WI38 (cell line): ENCODE measurements around the gene APOO.

Experiments
- H3K4me3 ChIP-seq: 2 replicates; pipeline ENCODE4 v1.5.1; 2011; ENCODE audit warnings: low read depth, mild to moderate bottlenecking, control low read depth, low read length
- TF ChIP-seq, protein P1 (sequence below): IDR thresholded peaks from 2 replicates; pipeline ENCODE4 v1.5.1; 2012; ENCODE audit warnings: low read depth, mild to moderate bottlenecking, control low read depth, low read length

APOO gene

DNA sequence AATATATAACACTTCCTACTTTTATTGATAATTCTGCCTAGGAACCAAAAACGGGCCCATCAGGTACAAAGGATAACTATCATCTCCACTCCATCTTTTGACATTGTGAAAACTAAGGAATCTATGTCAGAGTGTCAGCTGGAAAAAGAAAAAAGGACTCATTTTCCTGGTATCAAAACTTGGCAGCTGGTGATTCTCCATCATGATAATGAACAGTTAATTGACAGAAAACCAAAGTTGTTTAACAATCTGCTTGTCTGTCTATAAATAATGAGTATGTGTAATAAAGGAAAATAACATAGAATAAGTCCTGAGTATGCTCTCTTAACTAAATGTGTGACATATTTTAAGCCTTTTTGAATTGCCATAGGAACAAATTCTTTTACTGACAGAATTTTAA lies 31.5 kb upstream of the APOO start:
- TF ChIP-seq, protein P1, sequence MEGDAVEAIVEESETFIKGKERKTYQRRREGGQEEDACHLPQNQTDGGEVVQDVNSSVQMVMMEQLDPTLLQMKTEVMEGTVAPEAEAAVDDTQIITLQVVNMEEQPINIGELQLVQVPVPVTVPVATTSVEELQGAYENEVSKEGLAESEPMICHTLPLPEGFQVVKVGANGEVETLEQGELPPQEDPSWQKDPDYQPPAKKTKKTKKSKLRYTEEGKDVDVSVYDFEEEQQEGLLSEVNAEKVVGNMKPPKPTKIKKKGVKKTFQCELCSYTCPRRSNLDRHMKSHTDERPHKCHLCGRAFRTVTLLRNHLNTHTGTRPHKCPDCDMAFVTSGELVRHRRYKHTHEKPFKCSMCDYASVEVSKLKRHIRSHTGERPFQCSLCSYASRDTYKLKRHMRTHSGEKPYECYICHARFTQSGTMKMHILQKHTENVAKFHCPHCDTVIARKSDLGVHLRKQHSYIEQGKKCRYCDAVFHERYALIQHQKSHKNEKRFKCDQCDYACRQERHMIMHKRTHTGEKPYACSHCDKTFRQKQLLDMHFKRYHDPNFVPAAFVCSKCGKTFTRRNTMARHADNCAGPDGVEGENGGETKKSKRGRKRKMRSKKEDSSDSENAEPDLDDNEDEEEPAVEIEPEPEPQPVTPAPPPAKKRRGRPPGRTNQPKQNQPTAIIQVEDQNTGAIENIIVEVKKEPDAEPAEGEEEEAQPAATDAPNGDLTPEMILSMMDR, result no peak
- H3K4me3 ChIP-seq, result no peak overlapping the region

DNA sequence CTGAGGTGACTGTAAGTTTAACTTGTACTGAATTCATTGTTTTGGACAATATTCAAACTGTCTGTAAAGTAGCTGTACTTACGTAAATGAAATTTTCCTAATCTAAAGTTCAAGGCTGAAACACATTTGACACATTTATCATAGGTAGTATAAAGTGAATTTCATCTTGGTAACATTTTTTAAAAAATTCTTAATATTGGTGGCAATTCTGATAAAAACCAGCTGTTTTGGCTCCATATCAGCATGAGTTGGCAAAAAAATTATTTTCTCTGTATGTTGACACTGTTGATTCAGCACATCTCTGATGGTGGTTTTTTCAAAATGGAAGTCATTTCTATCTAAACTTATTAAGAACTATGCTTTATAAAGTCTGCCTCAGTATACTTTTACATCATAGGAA lies 31.0 kb upstream of the APOO start:
- H3K4me3 ChIP-seq, result no peak overlapping the region
- TF ChIP-seq, protein P1, result no peak

DNA sequence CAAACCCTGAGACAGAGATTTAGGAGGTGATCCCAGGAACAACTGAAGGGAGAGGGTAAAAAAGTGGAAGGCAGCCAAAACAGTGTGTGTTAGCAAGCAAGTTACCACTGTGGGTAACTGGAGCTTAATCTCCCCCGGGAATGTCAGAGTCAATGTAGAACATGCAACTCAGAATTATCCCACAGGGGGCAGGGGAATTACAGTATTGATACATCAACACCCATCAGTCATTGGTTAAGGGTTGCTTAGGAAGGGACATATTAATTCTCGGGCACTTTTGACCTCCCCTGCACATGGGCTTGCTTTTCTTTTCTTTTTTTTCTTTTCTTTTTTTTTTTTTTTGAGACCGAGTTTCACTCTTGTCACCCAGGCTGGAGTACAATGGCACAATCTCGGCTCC lies 29.4 kb upstream of the APOO start:
- no peak overlapping the region for H3K4me3 ChIP-seq
- TF ChIP-seq, protein P1, result no peak

DNA sequence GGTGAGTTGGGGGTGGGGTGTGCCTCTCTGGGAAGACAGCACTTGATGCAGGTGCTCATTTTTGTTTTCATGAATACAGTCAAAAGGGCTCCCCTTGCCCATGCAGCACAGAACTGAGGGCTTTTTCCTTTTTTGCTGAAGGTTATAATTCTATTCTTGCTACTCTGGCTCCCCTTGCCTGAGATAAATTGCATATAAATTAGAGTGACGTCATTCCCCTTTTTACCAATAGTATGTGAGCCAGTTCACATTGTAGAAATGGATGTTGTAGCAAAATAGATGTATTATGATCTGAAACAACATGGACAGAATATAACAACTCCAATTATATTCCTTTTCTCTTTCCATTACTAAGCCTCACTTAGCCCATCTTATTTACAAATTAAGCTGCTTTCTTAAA lies 28.4 kb upstream of the APOO start:
- TF ChIP-seq, protein P1, result no peak
- H3K4me3 ChIP-seq, result no peak overlapping the region

DNA sequence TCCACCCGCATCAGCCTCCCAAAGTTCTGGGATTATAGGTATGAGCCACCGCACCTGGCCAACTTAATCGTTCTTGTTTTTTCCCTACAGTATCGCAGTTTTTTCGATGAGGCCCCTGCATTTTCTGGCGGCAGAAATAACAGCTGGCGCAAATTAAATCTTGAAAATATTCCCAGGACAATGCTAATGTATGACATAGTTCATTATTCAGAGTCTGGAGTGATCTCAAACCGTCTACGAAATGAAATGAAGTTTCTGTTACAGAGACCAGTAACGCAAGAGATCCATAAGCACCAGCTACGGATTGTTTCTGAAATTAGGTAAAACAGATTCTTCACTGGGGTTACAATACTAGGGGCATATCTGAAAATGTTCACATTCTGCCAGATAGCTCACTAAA lies 27.4 kb upstream of the APOO start:
- H3K4me3 ChIP-seq, result no peak overlapping the region
- TF ChIP-seq, protein P1, result no peak

DNA sequence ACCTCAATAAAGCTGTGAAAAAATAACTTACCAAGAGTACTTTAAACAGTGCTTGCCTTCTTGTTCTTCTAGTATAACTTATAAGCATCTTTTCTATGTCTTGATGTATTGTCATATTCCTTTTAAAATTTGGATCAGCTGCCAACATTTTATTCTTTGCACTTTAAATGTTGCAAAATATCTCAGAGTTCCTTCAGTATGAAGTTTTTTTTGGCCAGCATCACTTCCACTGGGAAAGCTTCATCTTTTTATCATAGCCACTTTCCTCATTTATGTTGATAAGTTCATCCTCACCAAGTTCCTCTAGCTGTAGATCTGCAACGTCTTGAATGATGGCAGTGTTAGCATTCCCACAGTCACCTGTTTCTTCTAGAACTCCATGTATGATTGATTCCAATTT lies 24.3 kb upstream of the APOO start:
- H3K4me3 ChIP-seq, result no peak overlapping the region
- TF ChIP-seq, protein P1, result no peak

DNA sequence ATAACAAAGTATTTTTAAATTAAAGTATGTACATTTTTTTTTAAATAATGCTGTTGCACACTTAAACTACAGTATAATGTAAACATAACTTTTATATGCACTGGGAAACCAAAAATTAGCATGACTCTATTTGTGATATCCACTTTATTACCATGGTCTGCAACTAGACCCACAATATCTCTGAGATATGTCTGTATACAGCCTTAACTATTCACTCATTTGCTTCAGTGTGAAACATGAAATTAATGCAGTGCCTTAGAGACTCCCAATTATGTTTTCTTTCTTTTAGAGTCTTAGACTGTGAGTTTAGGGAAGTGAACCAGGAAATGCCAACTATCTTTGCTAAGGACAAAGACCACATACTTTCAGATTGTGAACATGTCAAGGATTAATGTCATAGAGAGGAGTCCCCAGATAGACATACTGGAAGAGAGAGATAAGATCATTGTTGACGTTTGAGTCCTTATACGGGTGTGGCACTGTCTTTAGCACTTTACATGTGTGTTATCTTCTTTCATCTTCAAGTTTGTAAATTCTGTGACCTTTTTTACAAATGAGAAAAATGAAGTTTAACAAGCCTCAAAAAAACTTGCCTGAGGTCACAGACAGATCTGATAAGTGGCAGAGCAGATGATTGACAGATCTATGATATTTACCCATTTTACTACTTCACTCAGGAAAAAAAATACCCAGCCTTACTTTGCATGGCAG lies 23.3 kb upstream of the APOO start:
- H3K4me3 ChIP-seq, result no peak overlapping the region
- TF ChIP-seq, protein P1, result no peak
